RWPE2 (cell line): Measurements from ENCODE around the gene SMURF1.

Experiments used
- ATAC-seq: fragments of 200-7000 bp; cut with Tn5 transposase; 3 replicates; pipeline ENCODE4 v1.9.1; 2021; ENCODE audit warnings: low read depth
- DNase-seq: peaks from one replicate; pipeline ENCODE4 v3.0.0-alpha.2; 2020; ENCODE audit warnings: low spot score
- H3K27ac ChIP-seq: fragments of 450-650 bp; 2 replicates; pipeline ENCODE4 v1.5.1; 2017; ENCODE audit warnings: mild to moderate bottlenecking; ENCODE audit not compliant: poor library complexity, severe bottlenecking
- H3K27me3 ChIP-seq: fragments of 250-450 bp; sonication (Bioruptor Pico); 2 replicates; pipeline ENCODE4 v1.5.1; 2021; ENCODE audit warnings: mild to moderate bottlenecking, moderate library complexity; ENCODE audit not compliant: insufficient read depth, poor library complexity, severe bottlenecking
- H3K36me3 ChIP-seq: fragments of 250-450 bp; sonication (Bioruptor Pico); 2 replicates; pipeline ENCODE4 v1.5.1; 2020; ENCODE audit warnings: low read depth, mild to moderate bottlenecking, moderate library complexity
- H3K4me1 ChIP-seq: fragments of 250-450 bp; sonication (Bioruptor Pico); 2 replicates; pipeline ENCODE4 v1.5.1; 2021; ENCODE audit warnings: mild to moderate bottlenecking, moderate library complexity; ENCODE audit not compliant: insufficient read depth, poor library complexity, severe bottlenecking
- H3K4me3 ChIP-seq: fragments of 250-450 bp; sonication (Bioruptor Pico); 2 replicates; pipeline ENCODE4 v1.5.1; 2021; ENCODE audit warnings: mild to moderate bottlenecking, moderate library complexity; ENCODE audit not compliant: severe bottlenecking
- H3K9me3 ChIP-seq: fragments of 250-450 bp; sonication (Bioruptor Pico); 2 replicates; pipeline ENCODE4 v1.5.1; 2021; ENCODE audit warnings: mild to moderate bottlenecking, moderate library complexity; ENCODE audit not compliant: severe bottlenecking
- CTCF ChIP-seq: fragments of 450-650 bp; IDR thresholded peaks from one replicate; pipeline ENCODE4 v1.5.1; 2017; ENCODE audit warnings: mild to moderate bottlenecking, moderate library complexity; ENCODE audit not compliant: poor library complexity, severe bottlenecking

The SMURF1 gene

GRCh38 chr7:99188221-99188620, 44.3 kb upstream of the SMURF1 start:
- no peaks in the 10 kb centered on the region for H3K9me3 ChIP-seq
- H3K27ac ChIP-seq = no peak overlapping the region
- TF ChIP-seq CTCF = no peak
- H3K36me3 ChIP-seq = no peaks in the 10 kb centered on the region
- H3K4me3 ChIP-seq = no peak overlapping the region
- no peak for ATAC-seq
- no peak for DNase-seq
- no peaks in the 10 kb centered on the region for H3K4me1 ChIP-seq
- H3K27me3 ChIP-seq = no peaks in the 10 kb centered on the region

DNA sequence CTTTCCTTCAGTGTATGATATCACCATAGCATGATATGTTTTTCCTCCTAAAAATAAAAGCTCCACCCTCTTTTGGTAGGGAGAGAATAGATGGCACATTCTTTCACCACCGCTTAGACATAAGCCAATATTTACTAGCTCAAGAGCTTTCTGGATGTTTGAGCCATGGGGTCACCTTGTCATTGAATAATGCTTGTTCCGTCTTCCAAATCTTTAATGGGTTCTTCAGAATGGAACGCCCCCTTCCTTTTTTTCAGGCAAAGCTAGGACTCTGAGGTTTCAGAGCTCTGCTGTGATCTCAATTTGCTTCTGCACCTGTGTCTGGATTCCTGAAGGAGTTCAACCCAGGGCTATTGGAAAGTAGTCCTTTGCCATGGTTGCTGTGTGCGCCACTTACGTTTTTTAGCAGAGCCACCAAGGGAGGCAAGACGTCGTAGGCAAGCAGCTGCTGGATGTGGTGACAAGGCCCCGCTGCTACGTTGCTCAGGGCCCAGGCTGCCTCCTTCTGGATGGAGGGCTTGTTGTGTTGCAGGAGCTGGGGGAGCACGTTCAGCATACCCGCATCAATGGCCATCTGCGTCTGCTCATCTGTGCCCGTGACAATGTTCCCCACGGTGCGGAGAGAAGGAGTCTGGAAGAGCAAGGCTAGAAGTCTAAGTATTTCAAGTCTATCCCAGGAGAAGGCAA, 40.8 kb upstream of the SMURF1 start:
- Histone ChIP-seq H3K27ac (no peak overlapping the region), H3K4me3 (no peak overlapping the region), H3K9me3 (no peaks in the 10 kb centered on the region), H3K36me3 (no peaks in the 10 kb centered on the region), H3K27me3 (no peaks in the 10 kb centered on the region), H3K4me1 (no peaks in the 10 kb centered on the region)
- no peak for ATAC-seq
- TF ChIP-seq CTCF = no peak
- no peak for DNase-seq

GRCh38 chr7:99180067-99180650, 36.3 kb upstream of the SMURF1 start:
- DNase-seq (no peak), ATAC-seq (no peak)
- no peak overlapping the region for H3K27ac ChIP-seq
- no peak for TF ChIP-seq CTCF
- H3K4me3 ChIP-seq = no peak overlapping the region
- no peaks in the 10 kb centered on the region for H3K9me3 ChIP-seq
- H3K36me3 ChIP-seq = no peaks in the 10 kb centered on the region
- H3K4me1 ChIP-seq = no peaks in the 10 kb centered on the region
- H3K27me3 ChIP-seq = no peaks in the 10 kb centered on the region

GRCh38 chr7:99177165-99177564, 33.3 kb upstream of the SMURF1 start:
- DNase-seq (no peak), ATAC-seq (no peak)
- Histone ChIP-seq H3K9me3 (no peaks in the 10 kb centered on the region), H3K27ac (no peak overlapping the region), H3K4me3 (no peak overlapping the region), H3K36me3 (no peaks in the 10 kb centered on the region), H3K27me3 (no peaks in the 10 kb centered on the region), H3K4me1 (no peaks in the 10 kb centered on the region)
- no peak for TF ChIP-seq CTCF

DNA sequence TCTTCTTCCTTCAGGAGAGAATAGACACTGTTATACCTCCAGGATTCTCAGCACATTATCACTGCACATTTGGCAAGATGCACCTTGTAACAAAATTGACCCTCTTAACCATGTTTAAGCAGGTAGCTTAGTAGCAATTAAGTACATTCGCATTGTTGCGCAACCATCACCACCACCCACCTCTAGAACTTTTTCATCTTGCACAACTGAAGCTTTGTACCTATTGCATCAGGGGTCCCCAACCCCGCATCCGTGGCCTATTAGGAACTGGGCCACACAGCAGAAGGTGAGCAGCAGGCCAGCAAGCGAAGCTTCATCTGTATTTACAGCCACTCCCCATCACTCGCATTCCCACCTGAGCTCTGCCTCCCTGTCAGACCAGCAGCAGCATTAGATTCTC, 29.9 kb upstream of the SMURF1 start:
- no peak for ATAC-seq

More for the DNA sequence above, 29.9 kb upstream of the SMURF1 start:
- H3K27ac ChIP-seq = no peak overlapping the region
- H3K9me3 ChIP-seq = no peaks in the 10 kb centered on the region
- H3K4me3 ChIP-seq = no peak overlapping the region
- H3K4me1 ChIP-seq = no peaks in the 10 kb centered on the region
- DNase-seq = no peak
- TF ChIP-seq CTCF = no peak
- H3K36me3 ChIP-seq = no peaks in the 10 kb centered on the region
- H3K27me3 ChIP-seq = no peaks in the 10 kb centered on the region
